Panc1 (cell line): ENCODE measurements around the gene NKD1. TPM values are rescaled to one million over a fixed set of nuclear protein-coding genes. Genes with fewer than 3 reads are reported as not detected.

Experiments
- ATAC-seq: fragments of 200-7000 bp; cut with Tn5 transposase; 2 replicates; pipeline ENCODE4 v1.9.1; 2020; ENCODE audit warnings: mild to moderate bottlenecking, moderate library complexity
- BruUV-seq: library from RNA; stranded (reverse); fragments of 400-500 nt; replicated peaks from 2 replicates; lab custom pipeline; 2021; lab: Mats Ljungman, UMichigan
- CTCF ChIA-PET: fragments of 300-600 bp; sonication (Branson Sonifier 250); formaldehyde crosslinking; loops from one replicate; lab custom pipeline; 2022; ENCODE audit warnings: antibody characterized with exemption; lab: Charles Lee
- POLR2A ChIA-PET: fragments of 300-600 bp; sonication (Branson Sonifier 250); formaldehyde crosslinking; loops from one replicate; lab custom pipeline; 2022; ENCODE audit warnings: antibody characterized with exemption; lab: Charles Lee
- DNase-seq: peaks from one replicate; pipeline ENCODE4 v3.0.0-alpha.2; 2010; ENCODE audit warnings: low read depth, low spot score
- H3K27ac ChIP-seq: 2 replicates; pipeline ENCODE4 v1.5.1; 2011; ENCODE audit warnings: mild to moderate bottlenecking, low read length, inconsistent platforms
- H3K27me3 ChIP-seq: fragments of 200-500 bp; sonication (Bioruptor generic); 2 replicates; pipeline ENCODE4 v1.6.0; 2014; ENCODE audit warnings: low read length, inconsistent platforms; ENCODE audit not compliant: control insufficient read depth, insufficient read depth
- H3K36me3 ChIP-seq: fragments of 200-500 bp; sonication (Bioruptor generic); 2 replicates; pipeline ENCODE4 v1.5.1; 2014; ENCODE audit warnings: inconsistent platforms, mild to moderate bottlenecking, low read length, moderate library complexity; ENCODE audit not compliant: control insufficient read depth, insufficient read depth
- H3K4me1 ChIP-seq: 2 replicates; pipeline ENCODE4 v1.5.1; 2011; ENCODE audit warnings: inconsistent platforms, mild to moderate bottlenecking, low read length, moderate library complexity; ENCODE audit not compliant: control insufficient read depth, insufficient read depth
- H3K4me3 ChIP-seq, 2 experiments: 2 replicates each; pipeline ENCODE4 v1.5.1; 2011 to 2012; ENCODE audit warnings: low read depth in 2 of 2, low read length in 2 of 2, mild to moderate bottlenecking in 2 of 2, inconsistent platforms in 1 of 2, moderate library complexity in 1 of 2
- H3K9me3 ChIP-seq: fragments of 200-500 bp; sonication (Bioruptor generic); 2 replicates; pipeline ENCODE4 v1.5.1; 2014; ENCODE audit warnings: low read depth, mild to moderate bottlenecking, inconsistent platforms, low read length, moderate library complexity; ENCODE audit not compliant: control insufficient read depth, insufficient read depth
- POLR2AphosphoS5 ChIP-seq: IDR thresholded peaks from 2 replicates; pipeline ENCODE4 v1.6.1; 2012; ENCODE audit warnings: mild to moderate bottlenecking, low read depth, low read length, moderate library complexity
- SIN3A ChIP-seq: IDR thresholded peaks from 2 replicates; pipeline ENCODE4 v1.6.1; 2012; ENCODE audit warnings: low read depth, mild to moderate bottlenecking, low read length, moderate library complexity, borderline replicate concordance; ENCODE audit not compliant: insufficient read depth
- TCF7L2 ChIP-seq: IDR thresholded peaks from 2 replicates; pipeline ENCODE4 v1.6.1; 2011; ENCODE audit warnings: mild to moderate bottlenecking, low read depth, low read length, inconsistent platforms
- in situ Hi-C: cut with HindIII; loops from 2 replicates; pipeline ENCODE4 v1.10.0; 2016; ENCODE audit warnings: low sequenced_read_pairs, low pct_unique_long_range_greater_than_20kb
- intact Hi-C: fragments of 100-400 bp; cut with micrococcal nuclease; formaldehyde crosslinking; loops from one replicate; pipeline ENCODE4 v1.10.0; 2022; ENCODE audit not compliant: unreplicated experiment
- total RNA-seq: library from RNA; stranded (reverse); gene quantifications from one replicate; pipeline ENCODE4 v1.2.1, GENCODE V29; 2021; ENCODE audit not compliant: unreplicated experiment
- TF ChIP-seq, protein P1 (sequence below): fragments of 450-650 bp; IDR thresholded peaks from 2 replicates; pipeline ENCODE4 v1.5.1; 2017; ENCODE audit warnings: mild to moderate bottlenecking
- TF ChIP-seq, protein P2 (sequence below), 2 experiments: IDR thresholded peaks; 2 replicates each; pipeline ENCODE4 v1.6.1; 2011 to 2012; ENCODE audit warnings: low read depth in 2 of 2, control low read depth in 1 of 2, low read length in 1 of 2, mild to moderate bottlenecking in 1 of 2, moderate library complexity in 1 of 2; ENCODE audit not compliant: insufficient read depth in 1 of 2

The NKD1 gene
- total RNA-seq, 1 experiment from 2014 or later = 0.18 TPM

DNA sequence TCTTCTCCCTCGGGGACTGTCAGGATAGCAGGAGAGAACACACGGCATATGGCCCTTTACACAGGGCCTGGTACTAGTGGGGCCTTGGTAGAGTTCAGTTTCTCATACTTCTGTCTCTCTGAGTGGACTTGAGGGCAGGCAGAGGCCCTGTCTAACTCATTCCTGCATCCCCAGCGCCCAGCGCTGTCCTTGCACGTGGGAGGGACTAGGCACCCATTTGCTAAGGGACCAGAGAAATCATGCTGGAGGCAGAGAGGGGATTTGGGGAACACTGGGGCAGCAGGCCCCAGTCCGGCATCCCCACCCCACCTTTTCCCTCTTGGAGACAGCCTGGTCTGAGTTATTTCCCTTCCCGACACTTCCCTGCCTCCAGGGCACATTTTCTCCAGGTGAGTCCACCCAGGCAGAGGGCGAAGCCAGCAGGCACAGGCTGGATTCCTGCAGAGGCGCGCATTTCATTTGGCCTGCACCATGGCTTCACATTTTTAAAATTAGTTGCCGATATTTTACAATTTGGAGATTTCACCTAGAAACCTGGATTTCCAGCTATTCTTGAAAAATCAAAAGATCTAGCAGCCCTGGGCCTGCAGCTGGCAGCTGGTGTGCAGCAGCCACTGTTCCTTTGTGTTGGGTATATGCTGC is 9.7 kb upstream of the NKD1 start:
- in situ Hi-C loops (no loop called here), intact Hi-C loops (no loop called here)
- no peak for TF ChIP-seq TCF7L2
- TF ChIP-seq POLR2AphosphoS5 = no peak
- TF ChIP-seq, protein P1, sequence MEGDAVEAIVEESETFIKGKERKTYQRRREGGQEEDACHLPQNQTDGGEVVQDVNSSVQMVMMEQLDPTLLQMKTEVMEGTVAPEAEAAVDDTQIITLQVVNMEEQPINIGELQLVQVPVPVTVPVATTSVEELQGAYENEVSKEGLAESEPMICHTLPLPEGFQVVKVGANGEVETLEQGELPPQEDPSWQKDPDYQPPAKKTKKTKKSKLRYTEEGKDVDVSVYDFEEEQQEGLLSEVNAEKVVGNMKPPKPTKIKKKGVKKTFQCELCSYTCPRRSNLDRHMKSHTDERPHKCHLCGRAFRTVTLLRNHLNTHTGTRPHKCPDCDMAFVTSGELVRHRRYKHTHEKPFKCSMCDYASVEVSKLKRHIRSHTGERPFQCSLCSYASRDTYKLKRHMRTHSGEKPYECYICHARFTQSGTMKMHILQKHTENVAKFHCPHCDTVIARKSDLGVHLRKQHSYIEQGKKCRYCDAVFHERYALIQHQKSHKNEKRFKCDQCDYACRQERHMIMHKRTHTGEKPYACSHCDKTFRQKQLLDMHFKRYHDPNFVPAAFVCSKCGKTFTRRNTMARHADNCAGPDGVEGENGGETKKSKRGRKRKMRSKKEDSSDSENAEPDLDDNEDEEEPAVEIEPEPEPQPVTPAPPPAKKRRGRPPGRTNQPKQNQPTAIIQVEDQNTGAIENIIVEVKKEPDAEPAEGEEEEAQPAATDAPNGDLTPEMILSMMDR = no peak
- no peak for TF ChIP-seq SIN3A
- TF ChIP-seq, protein P2, sequence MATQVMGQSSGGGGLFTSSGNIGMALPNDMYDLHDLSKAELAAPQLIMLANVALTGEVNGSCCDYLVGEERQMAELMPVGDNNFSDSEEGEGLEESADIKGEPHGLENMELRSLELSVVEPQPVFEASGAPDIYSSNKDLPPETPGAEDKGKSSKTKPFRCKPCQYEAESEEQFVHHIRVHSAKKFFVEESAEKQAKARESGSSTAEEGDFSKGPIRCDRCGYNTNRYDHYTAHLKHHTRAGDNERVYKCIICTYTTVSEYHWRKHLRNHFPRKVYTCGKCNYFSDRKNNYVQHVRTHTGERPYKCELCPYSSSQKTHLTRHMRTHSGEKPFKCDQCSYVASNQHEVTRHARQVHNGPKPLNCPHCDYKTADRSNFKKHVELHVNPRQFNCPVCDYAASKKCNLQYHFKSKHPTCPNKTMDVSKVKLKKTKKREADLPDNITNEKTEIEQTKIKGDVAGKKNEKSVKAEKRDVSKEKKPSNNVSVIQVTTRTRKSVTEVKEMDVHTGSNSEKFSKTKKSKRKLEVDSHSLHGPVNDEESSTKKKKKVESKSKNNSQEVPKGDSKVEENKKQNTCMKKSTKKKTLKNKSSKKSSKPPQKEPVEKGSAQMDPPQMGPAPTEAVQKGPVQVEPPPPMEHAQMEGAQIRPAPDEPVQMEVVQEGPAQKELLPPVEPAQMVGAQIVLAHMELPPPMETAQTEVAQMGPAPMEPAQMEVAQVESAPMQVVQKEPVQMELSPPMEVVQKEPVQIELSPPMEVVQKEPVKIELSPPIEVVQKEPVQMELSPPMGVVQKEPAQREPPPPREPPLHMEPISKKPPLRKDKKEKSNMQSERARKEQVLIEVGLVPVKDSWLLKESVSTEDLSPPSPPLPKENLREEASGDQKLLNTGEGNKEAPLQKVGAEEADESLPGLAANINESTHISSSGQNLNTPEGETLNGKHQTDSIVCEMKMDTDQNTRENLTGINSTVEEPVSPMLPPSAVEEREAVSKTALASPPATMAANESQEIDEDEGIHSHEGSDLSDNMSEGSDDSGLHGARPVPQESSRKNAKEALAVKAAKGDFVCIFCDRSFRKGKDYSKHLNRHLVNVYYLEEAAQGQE (IDR thresholded peaks at IDR 0.05; ENCODE audit: insufficient read depth in 1 of 2, low read depth in 2 of 2, low read length in 1 of 2) = no peak
- ChIA-PET POLR2A (no interaction called here), CTCF (no interaction called here)
- H3K27me3 ChIP-seq = no peaks in the 10 kb centered on the region
- no peaks in the 10 kb centered on the region for H3K4me1 ChIP-seq
- no peak for ATAC-seq
- H3K4me3 ChIP-seq = no peak overlapping the region
- DNase-seq = no peak
- no peaks in the 10 kb centered on the region for H3K9me3 ChIP-seq
- no TSS peak for BruUV-seq
- H3K36me3 ChIP-seq = no peaks in the 10 kb centered on the region
- H3K27ac ChIP-seq = no peak overlapping the region

DNA sequence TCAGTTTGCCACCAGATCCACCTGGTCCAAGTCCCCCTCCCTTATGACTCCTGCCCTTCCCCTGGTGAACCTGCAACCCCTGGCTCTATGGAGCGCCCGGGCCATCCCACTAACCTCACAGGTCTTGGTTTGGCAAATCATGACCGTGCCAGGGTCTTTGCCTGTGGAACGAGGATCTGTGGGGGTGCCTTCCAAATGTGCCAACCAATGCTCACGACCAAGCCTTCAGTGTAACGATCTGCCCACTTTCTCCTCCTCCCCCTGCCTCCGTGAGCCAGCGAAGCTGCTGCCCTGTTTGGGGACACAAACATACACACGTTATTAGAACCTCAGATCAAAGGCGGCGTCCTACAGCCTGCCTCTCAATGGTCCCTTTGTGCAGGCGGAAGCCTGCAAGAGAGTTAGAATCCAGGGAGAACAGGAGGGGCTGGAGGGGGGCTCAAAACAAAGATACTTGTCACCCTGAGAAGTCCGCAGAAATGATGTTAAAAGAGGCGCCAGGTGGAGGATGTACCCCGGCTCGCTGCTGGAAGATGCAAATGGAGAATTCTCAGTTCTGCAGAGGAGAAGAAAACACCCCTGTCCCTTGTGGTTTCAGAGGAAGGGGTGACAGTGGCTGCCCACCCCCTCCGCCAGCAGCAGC is 9.0 kb upstream of the NKD1 start:
- no peaks in the 10 kb centered on the region for H3K4me1 ChIP-seq
- no TSS peak for BruUV-seq
- intact Hi-C loops (no loop called here), in situ Hi-C loops (no loop called here)
- no peak overlapping the region for H3K4me3 ChIP-seq
- no peaks in the 10 kb centered on the region for H3K9me3 ChIP-seq
- no peak for DNase-seq
- TF ChIP-seq TCF7L2 (no peak), SIN3A (no peak), POLR2AphosphoS5 (no peak)
- TF ChIP-seq, protein P2 (IDR thresholded peaks at IDR 0.05; ENCODE audit: insufficient read depth in 1 of 2, low read depth in 2 of 2, low read length in 1 of 2) = no peak
- TF ChIP-seq, protein P1 = no peak
- CTCF ChIA-PET = no interaction called here
- ATAC-seq = no peak
- H3K27me3 ChIP-seq = no peaks in the 10 kb centered on the region
- no peak overlapping the region for H3K27ac ChIP-seq
- no peaks in the 10 kb centered on the region for H3K36me3 ChIP-seq
- POLR2A ChIA-PET = no interaction called here
